ENCODE results near the gene TGDS.

TGDS gene

GRCh38 chr13:94549232-94550061 lies 46.5 kb downstream of the TGDS start:
- H3K4me3 ChIP-seq (ENCODE audit: severe bottlenecking): peak overlapping the region; percentile 58
- ATAC-seq (ENCODE audit: low read depth): peak; percentile 85

DNA sequence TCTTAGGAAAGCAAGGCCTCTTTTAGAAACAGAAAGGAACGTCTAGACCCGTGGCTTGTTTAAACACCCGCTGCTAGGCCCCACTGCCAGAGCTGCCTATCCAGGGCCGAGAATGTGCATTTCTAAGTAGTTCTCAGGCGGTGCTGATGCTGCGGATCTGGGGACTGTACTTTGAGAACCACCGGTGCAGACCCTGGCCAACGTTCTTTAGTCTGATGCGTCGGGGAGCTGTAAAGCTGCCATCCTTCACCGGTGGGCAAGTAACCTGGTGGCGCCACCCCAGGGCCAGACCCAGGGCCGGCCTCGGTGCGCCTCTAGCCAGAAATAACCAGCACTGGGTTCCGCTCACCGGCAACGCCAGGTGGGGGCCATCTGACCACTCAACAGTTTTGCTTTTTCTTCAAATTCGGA lies 47.1 kb downstream of the TGDS start:
- no peaks in the 10 kb centered on the region for H3K9me3 ChIP-seq (ENCODE audit: severe bottlenecking)
- H3K27me3 ChIP-seq (ENCODE audit: insufficient read depth, poor library complexity, severe bottlenecking): no peaks in the 10 kb centered on the region
- ATAC-seq (ENCODE audit: low read depth) (peak; percentile 39), DNase-seq (ENCODE audit: low spot score) (no peak)
- peak overlapping the region; percentile 58 for H3K4me3 ChIP-seq (ENCODE audit: severe bottlenecking)
- H3K36me3 ChIP-seq (ENCODE audit: low read depth): no peaks in the 10 kb centered on the region
- peak overlapping the region; percentile 81 for H3K27ac ChIP-seq (ENCODE audit: poor library complexity, severe bottlenecking)
- peak; percentile 21 for TF ChIP-seq CTCF (IDR thresholded peaks at IDR 0.05; ENCODE audit: poor library complexity, severe bottlenecking)
- peaks cover 2% of the 10 kb centered on the region for H3K4me1 ChIP-seq (ENCODE audit: insufficient read depth, poor library complexity, severe bottlenecking)

More at GRCh38 chr13:94549232-94550061, 46.5 kb downstream of the TGDS start:
- Histone ChIP-seq H3K36me3 (ENCODE audit: low read depth) (no peaks in the 10 kb centered on the region), H3K27ac (ENCODE audit: poor library complexity, severe bottlenecking) (peak overlapping the region; percentile 81), H3K27me3 (ENCODE audit: insufficient read depth, poor library complexity, severe bottlenecking) (no peaks in the 10 kb centered on the region), H3K9me3 (ENCODE audit: severe bottlenecking) (no peaks in the 10 kb centered on the region), H3K4me1 (ENCODE audit: insufficient read depth, poor library complexity, severe bottlenecking) (peaks cover 2% of the 10 kb centered on the region)
- peak; percentile 84 for DNase-seq (ENCODE audit: low spot score)
- TF ChIP-seq CTCF (IDR thresholded peaks at IDR 0.05; ENCODE audit: poor library complexity, severe bottlenecking): peak; percentile 5

GRCh38 chr13:94548382-94548781 lies 47.6 kb downstream of the TGDS start:
- no peaks in the 10 kb centered on the region for H3K9me3 ChIP-seq (ENCODE audit: severe bottlenecking)
- peak overlapping the region; percentile 81 for H3K27ac ChIP-seq (ENCODE audit: poor library complexity, severe bottlenecking)
- DNase-seq (ENCODE audit: low spot score) (no peak), ATAC-seq (ENCODE audit: low read depth) (no peak)
- no peak for TF ChIP-seq CTCF (IDR thresholded peaks at IDR 0.05; ENCODE audit: poor library complexity, severe bottlenecking)
- peak overlapping the region; percentile 58 for H3K4me3 ChIP-seq (ENCODE audit: severe bottlenecking)
- H3K4me1 ChIP-seq (ENCODE audit: insufficient read depth, poor library complexity, severe bottlenecking): peaks cover 2% of the 10 kb centered on the region
- H3K36me3 ChIP-seq (ENCODE audit: low read depth): no peaks in the 10 kb centered on the region
- no peaks in the 10 kb centered on the region for H3K27me3 ChIP-seq (ENCODE audit: insufficient read depth, poor library complexity, severe bottlenecking)

- Histone ChIP-seq H3K4me3 (ENCODE audit: severe bottlenecking) (no peak overlapping the region), H3K27ac (ENCODE audit: poor library complexity, severe bottlenecking) (no peak overlapping the region)
- no peak for ATAC-seq (ENCODE audit: low read depth)
Observed at GRCh38 chr13:94546061-94546839, 49.7 kb downstream of the TGDS start.

More at GRCh38 chr13:94546061-94546839, 49.7 kb downstream of the TGDS start:
- DNase-seq (ENCODE audit: low spot score): no peak
- H3K4me1 ChIP-seq (ENCODE audit: insufficient read depth, poor library complexity, severe bottlenecking): peaks cover 2% of the 10 kb centered on the region
- no peaks in the 10 kb centered on the region for H3K27me3 ChIP-seq (ENCODE audit: insufficient read depth, poor library complexity, severe bottlenecking)
- TF ChIP-seq CTCF (IDR thresholded peaks at IDR 0.05; ENCODE audit: poor library complexity, severe bottlenecking): no peak
- H3K9me3 ChIP-seq (ENCODE audit: severe bottlenecking): no peaks in the 10 kb centered on the region
- H3K36me3 ChIP-seq (ENCODE audit: low read depth): no peaks in the 10 kb centered on the region
